H9 (cell line): ENCODE results near the gene PID1. TPM values are rescaled to one million over a fixed set of nuclear protein-coding genes. Genes with fewer than 3 reads are reported as not detected.

Experiments used
- DNase-seq: peaks from one replicate; pipeline ENCODE4 v3.0.0-alpha.2; 2017
- H2AFZ ChIP-seq: one replicate; pipeline ENCODE4 v1.6.1; 2013; ENCODE audit warnings: mild to moderate bottlenecking, low read length, control low read depth, moderate library complexity
- H2AK5ac ChIP-seq: 2 replicates; pipeline ENCODE4 v1.6.1; 2013; ENCODE audit warnings: low read length, control low read depth, mixed read lengths; ENCODE audit not compliant: insufficient read length
- H2BK120ac ChIP-seq: one replicate; pipeline ENCODE4 v1.6.1; 2013; ENCODE audit warnings: low read depth, mild to moderate bottlenecking, low read length, control low read depth, inconsistent platforms; ENCODE audit not compliant: poor library complexity, severe bottlenecking
- H2BK12ac ChIP-seq: 2 replicates; pipeline ENCODE4 v1.6.1; 2013; ENCODE audit warnings: low read length, control low read depth, mixed read lengths, low read depth; ENCODE audit not compliant: insufficient read length
- H2BK15ac ChIP-seq: 2 replicates; pipeline ENCODE4 v1.6.1; 2013; ENCODE audit warnings: low read depth, low read length, control low read depth
- H2BK20ac ChIP-seq: one replicate; pipeline ENCODE4 v1.6.1; 2013; ENCODE audit warnings: low read depth, mild to moderate bottlenecking, low read length, control low read depth, inconsistent platforms; ENCODE audit not compliant: poor library complexity, severe bottlenecking
- H2BK5ac ChIP-seq: 2 replicates; pipeline ENCODE4 v1.6.1; 2013; ENCODE audit warnings: low read length, control low read depth, mixed read lengths; ENCODE audit not compliant: insufficient read length
- H3K14ac ChIP-seq: 2 replicates; pipeline ENCODE4 v1.6.1; 2013; ENCODE audit warnings: low read length, control low read depth; ENCODE audit not compliant: insufficient read depth
- H3K18ac ChIP-seq: 2 replicates; pipeline ENCODE4 v1.6.1; 2013; ENCODE audit warnings: low read depth, mild to moderate bottlenecking, mixed read lengths, low read length, control low read depth; ENCODE audit not compliant: insufficient read length
- H3K23ac ChIP-seq: 2 replicates; pipeline ENCODE4 v1.6.1; 2013; ENCODE audit warnings: low read length, control low read depth, mixed read lengths, low read depth; ENCODE audit not compliant: insufficient read length
- H3K23me2 ChIP-seq: 2 replicates; pipeline ENCODE4 v1.6.1; 2013; ENCODE audit warnings: low read depth, mild to moderate bottlenecking, mixed read lengths, low read length, control low read depth; ENCODE audit not compliant: insufficient read length, poor library complexity, severe bottlenecking
- H3K27ac ChIP-seq: 2 replicates; pipeline ENCODE4 v1.5.1; 2013; ENCODE audit warnings: low read length, control low read depth, mixed read lengths, low read depth; ENCODE audit not compliant: insufficient read length
- H3K27me3 ChIP-seq: 2 replicates; pipeline ENCODE4 v1.6.1; 2013; ENCODE audit warnings: low read length, control low read depth, inconsistent platforms; ENCODE audit not compliant: insufficient read depth
- H3K4ac ChIP-seq: 2 replicates; pipeline ENCODE4 v1.6.1; 2013; ENCODE audit warnings: low read depth, mild to moderate bottlenecking, control low read depth, inconsistent platforms, low read length, moderate library complexity
- H3K4me1 ChIP-seq: 2 replicates; pipeline ENCODE4 v1.6.1; 2013; ENCODE audit warnings: low read length, control low read depth, inconsistent platforms; ENCODE audit not compliant: insufficient read depth
- H3K4me2 ChIP-seq: 2 replicates; pipeline ENCODE4 v1.6.1; 2013; ENCODE audit warnings: low read length, control low read depth, mixed read lengths; ENCODE audit not compliant: insufficient read length, insufficient read depth
- H3K56ac ChIP-seq: 2 replicates; pipeline ENCODE4 v1.6.1; 2013; ENCODE audit warnings: low read depth, mild to moderate bottlenecking, mixed read lengths, low read length, control low read depth; ENCODE audit not compliant: insufficient read length
- H3K79me1 ChIP-seq: 2 replicates; pipeline ENCODE4 v1.6.1; 2013; ENCODE audit warnings: low read depth, mild to moderate bottlenecking, moderate library complexity, low read length, control low read depth, inconsistent platforms; ENCODE audit not compliant: insufficient read depth, poor library complexity, severe bottlenecking
- H3K79me2 ChIP-seq: 2 replicates; pipeline ENCODE4 v1.6.1; 2013; ENCODE audit warnings: low read length, control low read depth, inconsistent platforms; ENCODE audit not compliant: insufficient read depth
- H3K9ac ChIP-seq: 2 replicates; pipeline ENCODE4 v1.6.1; 2013; ENCODE audit warnings: low read length, control low read depth, mixed read lengths; ENCODE audit not compliant: insufficient read length; ENCODE audit errors: extremely low read depth
- H3K9me3 ChIP-seq: one replicate; pipeline ENCODE4 v1.6.1; 2013; ENCODE audit warnings: low read depth, low read length, inconsistent platforms; ENCODE audit not compliant: control insufficient read depth
- H3T11ph ChIP-seq: one replicate; pipeline ENCODE4 v1.6.1; 2013; ENCODE audit warnings: mild to moderate bottlenecking, low read length, control low read depth, inconsistent platforms
- H4K20me1 ChIP-seq: one replicate; pipeline ENCODE4 v1.6.1; 2013; ENCODE audit not compliant: control insufficient read depth, insufficient read length, insufficient read depth
- H4K5ac ChIP-seq: 2 replicates; pipeline ENCODE4 v1.6.1; 2013; ENCODE audit warnings: low read depth, mild to moderate bottlenecking, mixed read lengths, low read length, control low read depth; ENCODE audit not compliant: insufficient read length
- H4K8ac ChIP-seq: replicated peaks from 2 replicates; pipeline ENCODE4 v1.6.1; 2013; ENCODE audit warnings: low read length, control low read depth, mixed read lengths, low read depth; ENCODE audit not compliant: insufficient read length
- H4K91ac ChIP-seq: 2 replicates; pipeline ENCODE4 v1.6.1; 2013; ENCODE audit warnings: low read depth, mild to moderate bottlenecking, moderate library complexity, mixed read lengths, low read length, control low read depth; ENCODE audit not compliant: insufficient read length
- H3K27ac Mint-ChIP-seq, 3 experiments: 2 replicates in 2 of 3; 3 replicates in 1 of 3; pipeline ENCODE4 v1.8.0; 2020 to 2021; ENCODE audit warnings: mixed read lengths in 3 of 3, mild to moderate bottlenecking in 1 of 3, moderate library complexity in 1 of 3
- H3K27me3 Mint-ChIP-seq: 2 replicates; pipeline ENCODE4 v1.8.0; 2021; ENCODE audit warnings: low read depth, mild to moderate bottlenecking, moderate library complexity, mixed read lengths
- H3K36me3 Mint-ChIP-seq, 3 experiments: 2 replicates in 2 of 3; 3 replicates in 1 of 3; pipeline ENCODE4 v1.8.0; 2020 to 2021; ENCODE audit warnings: low read depth in 3 of 3, mixed read lengths in 3 of 3; ENCODE audit not compliant: insufficient read depth in 1 of 3
- H3K4me1 Mint-ChIP-seq, 2 experiments: 2 replicates each; pipeline ENCODE4 v1.8.0; 2020; ENCODE audit warnings: mixed read lengths in 2 of 2
- H3K4me3 Mint-ChIP-seq, 2 experiments: 2 replicates in 1 of 2; 3 replicates in 1 of 2; pipeline ENCODE4 v1.8.0; 2020 to 2021; ENCODE audit warnings: mild to moderate bottlenecking in 2 of 2, mixed read lengths in 2 of 2, moderate library complexity in 1 of 2
- H3K9me3 Mint-ChIP-seq, 2 experiments: 2 replicates in 1 of 2; 3 replicates in 1 of 2; pipeline ENCODE4 v1.8.0; 2020; ENCODE audit warnings: mild to moderate bottlenecking in 2 of 2, mixed read lengths in 2 of 2, moderate library complexity in 1 of 2
- WGBS: extraction: QIAGEN DNeasy Blood & Tissue Kit; methylation state at CpG from one replicate; pipeline ENCODE4 v1.1.7; 2013; ENCODE audit warnings: missing lambda C conversion rate, low lambda C conversion rate, mixed read lengths; ENCODE audit not compliant: insufficient read length; ENCODE audit errors: extremely low coverage; 5-methylcytosine and 5-hydroxymethylcytosine counted together
- total RNA-seq: library from RNA; stranded (reverse); gene quantifications from 2 replicates; pipeline ENCODE4 v1.2.1, GENCODE V29; 2021
- TF ChIP-seq, protein P1 (sequence below): fragments of 200-600 bp; sonication (generic); conservative IDR thresholded peaks from 3 replicates; pipeline ENCODE4 v1.8.0; 2021; ENCODE audit warnings: antibody characterized with exemption, mild to moderate bottlenecking

The PID1 gene
- total RNA-seq, 1 experiment from 2014 or later: 1.4 TPM

DNA sequence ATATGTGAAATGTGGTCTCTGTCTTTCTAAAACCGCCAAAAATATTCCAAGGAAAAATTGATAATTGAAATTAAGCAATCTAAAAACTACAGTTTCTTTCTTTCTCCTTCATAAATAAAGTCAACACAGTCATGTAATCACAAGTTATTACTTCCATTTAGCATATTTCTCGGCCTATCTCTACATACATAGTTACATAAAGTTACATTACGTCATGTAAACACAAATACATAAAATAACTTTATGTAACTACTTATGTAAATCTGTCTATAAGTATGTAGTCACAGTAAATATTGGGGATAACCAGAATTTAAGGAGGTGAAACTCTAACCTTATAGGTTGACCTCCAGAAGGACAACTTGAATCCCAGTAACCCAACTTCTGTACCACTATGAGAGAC lies 48.5 kb upstream of the PID1 start:
- no peak overlapping the region for H3K4me2 ChIP-seq
- no peak overlapping the region for H3K14ac ChIP-seq
- no peak overlapping the region for H4K8ac ChIP-seq
- no peaks in the 10 kb centered on the region for H3K27me3 ChIP-seq
- H4K91ac ChIP-seq: no peak overlapping the region
- H4K20me1 ChIP-seq: no peaks in the 10 kb centered on the region
- no peak overlapping the region for H4K5ac ChIP-seq
- no peak overlapping the region for H2BK5ac ChIP-seq
- H3K27ac Mint-ChIP-seq: no peak overlapping the region
- no peak overlapping the region for H2AK5ac ChIP-seq
- no peak for DNase-seq
- no peak overlapping the region for H2BK15ac ChIP-seq
- H3K36me3 Mint-ChIP-seq: peaks cover 0 to 7% (median 0%) of the 10 kb centered on the region in 3 experiments; a peak in 1 of 7 replicates
- H2BK20ac ChIP-seq: no peak overlapping the region
- H3K9me3 ChIP-seq: no peaks in the 10 kb centered on the region
- H3K4me1 Mint-ChIP-seq: no peaks in the 10 kb centered on the region
- H3K56ac ChIP-seq: no peak overlapping the region
- no peak overlapping the region for H3K18ac ChIP-seq
- H3K79me1 ChIP-seq: no peaks in the 10 kb centered on the region
- H3T11ph ChIP-seq: no peak overlapping the region
- TF ChIP-seq, protein P1, sequence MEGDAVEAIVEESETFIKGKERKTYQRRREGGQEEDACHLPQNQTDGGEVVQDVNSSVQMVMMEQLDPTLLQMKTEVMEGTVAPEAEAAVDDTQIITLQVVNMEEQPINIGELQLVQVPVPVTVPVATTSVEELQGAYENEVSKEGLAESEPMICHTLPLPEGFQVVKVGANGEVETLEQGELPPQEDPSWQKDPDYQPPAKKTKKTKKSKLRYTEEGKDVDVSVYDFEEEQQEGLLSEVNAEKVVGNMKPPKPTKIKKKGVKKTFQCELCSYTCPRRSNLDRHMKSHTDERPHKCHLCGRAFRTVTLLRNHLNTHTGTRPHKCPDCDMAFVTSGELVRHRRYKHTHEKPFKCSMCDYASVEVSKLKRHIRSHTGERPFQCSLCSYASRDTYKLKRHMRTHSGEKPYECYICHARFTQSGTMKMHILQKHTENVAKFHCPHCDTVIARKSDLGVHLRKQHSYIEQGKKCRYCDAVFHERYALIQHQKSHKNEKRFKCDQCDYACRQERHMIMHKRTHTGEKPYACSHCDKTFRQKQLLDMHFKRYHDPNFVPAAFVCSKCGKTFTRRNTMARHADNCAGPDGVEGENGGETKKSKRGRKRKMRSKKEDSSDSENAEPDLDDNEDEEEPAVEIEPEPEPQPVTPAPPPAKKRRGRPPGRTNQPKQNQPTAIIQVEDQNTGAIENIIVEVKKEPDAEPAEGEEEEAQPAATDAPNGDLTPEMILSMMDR: no peak
- H3K4ac ChIP-seq: no peak overlapping the region
- no peaks in the 10 kb centered on the region for H3K27me3 Mint-ChIP-seq
- no peak overlapping the region for H3K23ac ChIP-seq
- H3K4me3 Mint-ChIP-seq: no peak overlapping the region
- H2BK120ac ChIP-seq: no peak overlapping the region
- no peaks in the 10 kb centered on the region for H3K9me3 Mint-ChIP-seq
- no peak overlapping the region for H2AFZ ChIP-seq
- H2BK12ac ChIP-seq: no peak overlapping the region
- H3K4me1 ChIP-seq: no peaks in the 10 kb centered on the region
- WGBS: no CpG with 5 or more reads among the region's 3 CpGs
- H3K9ac ChIP-seq: no peak overlapping the region
- no peak overlapping the region for H3K27ac ChIP-seq
- no peaks in the 10 kb centered on the region for H3K23me2 ChIP-seq
- no peaks in the 10 kb centered on the region for H3K79me2 ChIP-seq
